RCC 7860 (cell line): ENCODE data around the gene FKTN.

ENCODE experiments used
- DNase-seq: peaks from one replicate; pipeline ENCODE4 v3.0.0-alpha.2; 2015; ENCODE audit warnings: low spot score
- FAIRE-seq: peaks from 2 replicates; lab custom pipeline; 2012; peaks lifted over from hg19 to GRCh38; lab: Jason Lieb, UNC

The FKTN gene

GRCh38 chr9:105673850-105674387, 116.0 kb downstream of the FKTN start:
- no peak for FAIRE-seq
- DNase-seq = no peak

- DNase-seq = no peak
Measured at GRCh38 chr9:105676351-105676923, 118.5 kb downstream of the FKTN start.

GRCh38 chr9:105678163-105678562, 120.2 kb downstream of the FKTN start:
- DNase-seq = no peak
- no peak for FAIRE-seq

More at GRCh38 chr9:105676351-105676923, 118.5 kb downstream of the FKTN start:
- no peak for FAIRE-seq

GRCh38 chr9:105678781-105679180, 120.8 kb downstream of the FKTN start:
- no peak for DNase-seq
- FAIRE-seq = no peak

GRCh38 chr9:105679257-105680022, 121.5 kb downstream of the FKTN start:
- DNase-seq = no peak

GRCh38 chr9:105681313-105681712, 123.4 kb downstream of the FKTN start:
- DNase-seq = no peak
- no peak for FAIRE-seq

More at GRCh38 chr9:105679257-105680022, 121.5 kb downstream of the FKTN start:
- FAIRE-seq = no peak

GRCh38 chr9:105681724-105682123, 123.8 kb downstream of the FKTN start:
- DNase-seq = peak; percentile 55
- no peak for FAIRE-seq

- FAIRE-seq (no peak), DNase-seq (no peak)
Measured at GRCh38 chr9:105683688-105684275, 125.9 kb downstream of the FKTN start.

GRCh38 chr9:105686936-105687335, 129.0 kb downstream of the FKTN start:
- FAIRE-seq (no peak), DNase-seq (no peak)
